H1 (cell line): ENCODE data around the gene TAMM41. TPM values are rescaled to one million over a fixed set of nuclear protein-coding genes. Genes with fewer than 3 reads are reported as not detected.
"Not testable (repeated sequence)": the region's sequence is repeated elsewhere in the genome, so short reads cannot be mapped to it uniquely, and the experiment has no call there.

Experiments used
- CTCF ChIA-PET: fragments of 300-600 bp; sonication (Branson Sonifier 250); formaldehyde crosslinking; loops from one replicate; lab custom pipeline; 2021; ENCODE audit not compliant: partially characterized antibody; lab: Charles Lee
- POLR2A ChIA-PET: fragments of 300-600 bp; sonication (Branson Sonifier 250); formaldehyde crosslinking; loops from one replicate; lab custom pipeline; 2021; ENCODE audit warnings: inconsistent platforms; ENCODE audit not compliant: partially characterized antibody; lab: Charles Lee
- DNase-seq, 2 experiments: peaks; one replicate each; pipeline versions ENCODE4 v3.0.0 to v3.0.0-alpha.2; 2010 to 2022; ENCODE audit warnings: low spot score in 2 of 2, low read depth in 1 of 2, mixed read lengths in 1 of 2
- FAIRE-seq: peaks from 2 replicates; lab custom pipeline; 2011; peaks lifted over from hg19 to GRCh38; lab: Jason Lieb, UNC
- H2AFZ ChIP-seq: 2 replicates; pipeline ENCODE4 v1.8.1; 2012; ENCODE audit warnings: low read length, inconsistent platforms
- H2AK5ac ChIP-seq: 2 replicates; pipeline ENCODE4 v1.6.1; 2013; ENCODE audit warnings: low read depth, low read length
- H2BK120ac ChIP-seq: replicated peaks from 2 replicates; pipeline ENCODE3; 2013; ENCODE audit warnings: low read depth, low read length, inconsistent platforms
- H2BK12ac ChIP-seq: 2 replicates; pipeline ENCODE4 v1.6.1; 2013; ENCODE audit warnings: low read depth, low read length
- H2BK15ac ChIP-seq: 2 replicates; pipeline ENCODE4 v1.6.1; 2013; ENCODE audit warnings: low read length
- H2BK20ac ChIP-seq: 2 replicates; pipeline ENCODE4 v1.6.1; 2013; ENCODE audit warnings: low read length
- H2BK5ac ChIP-seq: 2 replicates; pipeline ENCODE4 v1.6.1; 2013; ENCODE audit warnings: low read depth, low read length
- H3K14ac ChIP-seq: 2 replicates; pipeline ENCODE4 v1.6.1; 2013; ENCODE audit warnings: inconsistent platforms; ENCODE audit not compliant: insufficient read length
- H3K18ac ChIP-seq: 2 replicates; pipeline ENCODE4 v1.6.1; 2013; ENCODE audit warnings: low read length; ENCODE audit errors: extremely low read depth
- H3K23ac ChIP-seq: 2 replicates; pipeline ENCODE4 v1.6.1; 2013; ENCODE audit warnings: inconsistent platforms; ENCODE audit not compliant: insufficient read length
- H3K23me2 ChIP-seq: 2 replicates; pipeline ENCODE4 v1.6.1; 2013; ENCODE audit warnings: low read depth, low read length
- H3K27ac ChIP-seq: 2 replicates; pipeline ENCODE4 v1.6.1; 2011; ENCODE audit warnings: low read depth, low read length, inconsistent platforms
- H3K27me3 ChIP-seq, 4 experiments: replicated peaks in 1 of 4; 1 replicate in 1 of 4; 2 replicates in 3 of 4; pipeline versions ENCODE4 v1.6.1 to v1.8.1; 2011 to 2013; ENCODE audit warnings: low read length in 3 of 4, mild to moderate bottlenecking in 3 of 4, inconsistent platforms in 2 of 4, mixed read lengths in 2 of 4, moderate library complexity in 1 of 4; ENCODE audit not compliant: control insufficient read depth in 3 of 4, insufficient read depth in 3 of 4; ENCODE audit errors: extremely low read depth in 1 of 4
- H3K36me3 ChIP-seq, 4 experiments: 2 replicates each; pipeline versions ENCODE4 v1.6.1 to v1.8.1; 2011 to 2013; ENCODE audit warnings: mild to moderate bottlenecking in 4 of 4, low read length in 3 of 4, moderate library complexity in 2 of 4, control low read depth in 1 of 4, inconsistent platforms in 1 of 4; ENCODE audit not compliant: insufficient read depth in 4 of 4, control insufficient read depth in 2 of 4
- H3K4ac ChIP-seq: replicated peaks from 2 replicates; pipeline ENCODE3; 2013; ENCODE audit warnings: low read length, low read depth, mixed read lengths, inconsistent platforms; ENCODE audit not compliant: insufficient read length
- H3K4me1 ChIP-seq, 4 experiments: replicated peaks in 1 of 4; 1 replicate in 1 of 4; 2 replicates in 3 of 4; pipeline versions ENCODE4 v1.6.1 to v1.8.1; 2011 to 2013; ENCODE audit warnings: low read length in 3 of 4, inconsistent platforms in 2 of 4, mixed read lengths in 1 of 4; ENCODE audit not compliant: insufficient read depth in 4 of 4, control insufficient read depth in 3 of 4
- H3K4me2 ChIP-seq, 2 experiments: 2 replicates each; pipeline versions ENCODE4 v1.6.1 to v1.8.1; 2011 to 2013; ENCODE audit warnings: low read depth in 2 of 2, low read length in 2 of 2, control low read depth in 1 of 2, inconsistent platforms in 1 of 2, mild to moderate bottlenecking in 1 of 2; ENCODE audit not compliant: insufficient read depth in 1 of 2
- H3K4me3 ChIP-seq, 4 experiments: fragments of 200-600, 300-600 bp in 1 of 4; sonication (generic), shearing (Covaris generic), sonication (Bioruptor Twin) in 1 of 4; 2 replicates each; pipeline versions ENCODE4 v1.5.1 to v1.8.1; 2011 to 2016; ENCODE audit warnings: low read length in 4 of 4, low read depth in 3 of 4, control low read depth in 2 of 4, inconsistent platforms in 2 of 4, mild to moderate bottlenecking in 2 of 4, mixed read lengths in 1 of 4, moderate library complexity in 1 of 4; ENCODE audit not compliant: insufficient read depth in 2 of 4; ENCODE audit errors: extremely low read depth in 1 of 4
- H3K56ac ChIP-seq: replicated peaks from 2 replicates; pipeline ENCODE3; 2013; ENCODE audit warnings: low read depth, mild to moderate bottlenecking, mixed read lengths, low read length, inconsistent platforms; ENCODE audit not compliant: insufficient read length
- H3K79me1 ChIP-seq: 2 replicates; pipeline ENCODE4 v1.6.1; 2013; ENCODE audit warnings: low read depth, low read length, control low read depth
- H3K79me2 ChIP-seq, 2 experiments: 2 replicates each; pipeline versions ENCODE4 v1.6.1 to v1.8.1; 2012 to 2013; ENCODE audit warnings: low read length in 2 of 2, mild to moderate bottlenecking in 2 of 2, inconsistent platforms in 1 of 2; ENCODE audit not compliant: insufficient read depth in 2 of 2, control insufficient read depth in 1 of 2
- H3K9ac ChIP-seq, 4 experiments: replicated peaks in 1 of 4; 1 replicate in 1 of 4; 2 replicates in 3 of 4; pipeline versions ENCODE4 v1.6.1 to v1.8.1; 2011 to 2013; ENCODE audit warnings: low read depth in 3 of 4, low read length in 3 of 4, control low read depth in 2 of 4, mild to moderate bottlenecking in 2 of 4, moderate library complexity in 2 of 4, inconsistent platforms in 1 of 4; ENCODE audit errors: extremely low read depth in 1 of 4
- H3K9me3 ChIP-seq, 2 experiments: 2 replicates each; pipeline versions ENCODE4 v1.6.1 to v1.8.1; 2012 to 2013; ENCODE audit warnings: mild to moderate bottlenecking in 2 of 2, moderate library complexity in 2 of 2, control low read depth in 1 of 2, inconsistent platforms in 1 of 2, low read depth in 1 of 2, low read length in 1 of 2, mixed read lengths in 1 of 2; ENCODE audit not compliant: insufficient read depth in 2 of 2
- H4K20me1 ChIP-seq, 2 experiments: replicated peaks in 1 of 2; 2 replicates each; pipeline versions ENCODE3 to v1.8.1; 2011 to 2013; ENCODE audit warnings: inconsistent platforms in 2 of 2, low read length in 2 of 2, mild to moderate bottlenecking in 1 of 2; ENCODE audit not compliant: insufficient read depth in 2 of 2, control insufficient read depth in 1 of 2
- H4K5ac ChIP-seq: 2 replicates; pipeline ENCODE4 v1.6.1; 2013; ENCODE audit warnings: low read length, low read depth, mixed read lengths, inconsistent platforms; ENCODE audit not compliant: insufficient read length
- H4K8ac ChIP-seq: 2 replicates; pipeline ENCODE4 v1.8.0; 2013; ENCODE audit warnings: mild to moderate bottlenecking, moderate library complexity, low read length, inconsistent platforms; ENCODE audit not compliant: insufficient read depth; ENCODE audit errors: extremely low read depth
- H4K91ac ChIP-seq: replicated peaks from 2 replicates; pipeline ENCODE3; 2013; ENCODE audit warnings: low read length, mixed read lengths, inconsistent platforms; ENCODE audit not compliant: insufficient read length
- POLR2AphosphoS5 ChIP-seq: IDR thresholded peaks from 2 replicates; pipeline ENCODE4 v1.6.1; 2011; ENCODE audit warnings: low read depth, low read length
- WGBS, 2 experiments: shearing (Covaris generic) in 1 of 2; methylation state at CpG; one replicate each; pipeline versions ENCODE4 v1.1.6 to v1.1.7; 2013 to 2015; ENCODE audit warnings: low lambda C conversion rate in 2 of 2, mixed read lengths in 2 of 2, inconsistent platforms in 1 of 2, low coverage in 1 of 2, missing lambda C conversion rate in 1 of 2; ENCODE audit not compliant: insufficient replicate concordance in 2 of 2, insufficient coverage in 1 of 2, insufficient read length in 1 of 2; ENCODE audit errors: extremely low coverage in 1 of 2, missing lambda C conversion rate in 1 of 2; 5-methylcytosine and 5-hydroxymethylcytosine counted together
- polyA plus RNA-seq, 7 experiments: library from polyadenylated mRNA; depleted of rRNA in 3 of 7; stranded (reverse) in 5 of 7; unstranded in 2 of 7; fragments of >200 nt in 5 of 7; fragments of 200-250 nt in 2 of 7; gene quantifications; 1 replicate in 5 of 7; 2 replicates in 1 of 7; 4 replicates in 1 of 7; pipeline versions ENCODE4 v1.2.1 to v1.2.3, GENCODE V29; 2011 to 2013; ENCODE audit warnings: missing spikeins in 2 of 7, mixed read lengths in 2 of 7
- total RNA-seq: library from RNA; stranded (reverse); fragmentation: NEBNext Ultra II Directional; extraction: Animal tissue kit (Norgen Biotek cat#: 25700); gene quantifications from 2 replicates; pipeline ENCODE4 v1.2.1, GENCODE V29; 2021

Gene TAMM41
- total and polyA plus RNA-seq, 2 of the 8 experiments (the other 6 are each of a cell fraction or from before 2014, with no cell fraction given), result 16.9 to 22.5 TPM

DNA sequence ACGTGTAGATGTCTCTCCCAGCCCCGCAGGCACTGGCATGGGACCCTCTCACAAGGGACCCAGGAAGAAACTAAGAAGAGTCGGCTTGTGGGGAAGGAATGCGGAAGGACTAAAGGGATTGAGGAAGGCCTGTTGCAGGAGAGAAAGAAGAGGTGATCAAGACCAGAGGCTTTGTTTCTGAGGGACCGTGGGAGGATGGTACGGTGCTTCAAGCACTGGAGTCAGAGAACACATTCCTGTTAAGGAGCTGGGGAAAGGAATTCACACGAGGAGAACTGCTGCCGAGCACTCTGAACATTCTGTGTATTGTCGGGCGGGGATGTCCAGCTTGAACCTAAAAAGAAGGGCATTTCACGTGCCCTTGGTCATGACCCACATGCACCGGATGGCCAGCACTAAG is 91.4 kb downstream of the TAMM41 start:
- no peak overlapping the region for H3K23ac ChIP-seq
- no peak for TF ChIP-seq POLR2AphosphoS5
- TF ChIP-seq, all 59 proteins: peak for 0
- no peaks in the 10 kb centered on the region for H3K27me3 ChIP-seq
- H3K23me2 ChIP-seq, result no peaks in the 10 kb centered on the region
- WGBS, 2 experiments, result 90% methylated on average over 12 of the region's 12 CpGs; no CpG with 5 or more reads in 1 of the 2 experiments
- H3K4me1 ChIP-seq, result no peaks in the 10 kb centered on the region; a peak in 1 of 7 replicates
- CTCF ChIA-PET, result interaction anchor here (0.8 to 2.5 kb wide), 7 partner anchors 10 to 99 kb away, joined by 3 to 9 read pairs (median 5); no protein-coding TSS in a partner anchor
- H4K91ac ChIP-seq, result no peak overlapping the region
- H2BK15ac ChIP-seq, result no peak overlapping the region
- H3K27ac ChIP-seq, result no peak overlapping the region
- H2BK20ac ChIP-seq, result no peak overlapping the region
- H2AFZ ChIP-seq, result peak overlapping the region; percentile 23
- no peak overlapping the region for H4K5ac ChIP-seq
- no peak for DNase-seq
- H3K9me3 ChIP-seq, result no peaks in the 10 kb centered on the region
- H3K18ac ChIP-seq, result no peak overlapping the region
- no peak for FAIRE-seq
- POLR2A ChIA-PET, result interaction anchor here (1.6 kb wide), 1 partner anchor 15 kb away, joined by 6 read pairs; no protein-coding TSS in a partner anchor
- no peaks in the 10 kb centered on the region for H3K79me2 ChIP-seq
- no peak overlapping the region for H2BK5ac ChIP-seq
- no peak overlapping the region for H2BK120ac ChIP-seq
- H3K14ac ChIP-seq, result no peak overlapping the region
- no peaks in the 10 kb centered on the region for H3K79me1 ChIP-seq
- H2AK5ac ChIP-seq, result peak overlapping the region; percentile 65; the same call in 1 of the 2 replicates
- H3K4me3 ChIP-seq, result no peak overlapping the region
- H3K4me2 ChIP-seq, result no peak overlapping the region; a peak in 1 of 4 replicates
- no peak overlapping the region for H3K56ac ChIP-seq
- H3K4ac ChIP-seq, result no peak overlapping the region
- H3K36me3 ChIP-seq, result no peaks in the 10 kb centered on the region
- H4K8ac ChIP-seq, result no peak overlapping the region
- H2BK12ac ChIP-seq, result no peak overlapping the region
- H4K20me1 ChIP-seq, result no peaks in the 10 kb centered on the region
- no peak overlapping the region for H3K9ac ChIP-seq

DNA sequence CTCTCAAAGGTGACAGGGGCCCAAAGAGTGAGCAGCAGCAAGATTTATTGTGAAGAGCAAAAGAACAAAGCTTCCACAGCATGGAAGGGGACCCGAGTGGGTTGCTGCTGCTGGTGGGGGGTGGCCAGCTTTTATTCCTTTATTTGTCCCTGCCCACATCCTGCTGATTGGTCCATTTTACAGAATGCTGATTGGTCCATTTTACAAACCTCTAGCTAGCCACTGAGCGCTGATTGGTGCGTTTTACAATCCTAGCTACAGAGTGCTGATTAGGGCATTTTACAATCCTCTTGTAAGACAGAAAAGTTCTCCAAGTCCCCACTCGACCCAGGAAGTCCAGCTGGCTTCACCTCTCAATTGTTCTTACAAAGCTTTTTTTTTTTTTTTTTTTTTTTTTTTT is 94.4 kb downstream of the TAMM41 start:
- not testable (repeated sequence) for H3K4ac ChIP-seq, H3K9ac ChIP-seq, H3K36me3 ChIP-seq, H4K8ac ChIP-seq, H2AFZ ChIP-seq, H2BK15ac ChIP-seq, H4K20me1 ChIP-seq, H2BK120ac ChIP-seq, H4K91ac ChIP-seq, H4K5ac ChIP-seq, H3K27ac ChIP-seq, H3K4me3 ChIP-seq, H3K79me1 ChIP-seq, H2BK12ac ChIP-seq, H3K23me2 ChIP-seq, H3K56ac ChIP-seq, H3K79me2 ChIP-seq, FAIRE-seq, H2AK5ac ChIP-seq, H3K4me1 ChIP-seq, H3K4me2 ChIP-seq, H2BK20ac ChIP-seq, H2BK5ac ChIP-seq, H3K27me3 ChIP-seq, H3K18ac ChIP-seq, H3K9me3 ChIP-seq, H3K23ac ChIP-seq, DNase-seq, H3K14ac ChIP-seq
- POLR2A ChIA-PET, result interaction anchor here (1.3 kb wide), 1 partner anchor 18 kb away, joined by 4 read pairs; no protein-coding TSS in a partner anchor
- CTCF ChIA-PET, result interaction anchor here (1.0 to 1.8 kb wide), 3 partner anchors 13 to 97 kb away, joined by 3 to 7 read pairs (median 6); no protein-coding TSS in a partner anchor
- 91% methylated on average over 3 of the region's 4 CpGs; no CpG with 5 or more reads in 1 of the 2 experiments for WGBS, 2 experiments
